Gastrocnemius medialis (tissue), 4 donors: ENCODE results near the gene NECTIN2. TPM values are rescaled to one million over a fixed set of nuclear protein-coding genes. Genes with fewer than 3 reads are reported as not detected.

Experiments
- ATAC-seq, 2 donors: fragments of 150-250 bp; one replicate each; pipeline ENCODE4 v1.9.1; 2016
- DNase-seq, 2 donors: peaks; one replicate each; pipeline ENCODE4 v3.0.0-alpha.2; 2019
- H3K27ac ChIP-seq, 4 donors: fragments of 200-600 bp; sonication (generic); 1 replicate in 1 of 4; 2 replicates in 3 of 4; pipeline ENCODE4 v1.5.1; 2016 to 2018; ENCODE audit warnings: mild to moderate bottlenecking in 2 of 4, moderate library complexity in 1 of 4
- H3K27me3 ChIP-seq, 3 donors: fragments of 200-600 bp; sonication (generic) in 2 of 3; 1 replicate in 1 of 3; 2 replicates in 2 of 3; pipeline versions ENCODE4 v1.5.1 to v1.6.0; 2016 to 2019; ENCODE audit warnings: mild to moderate bottlenecking in 1 of 3, moderate library complexity in 1 of 3
- H3K36me3 ChIP-seq, 2 donors: fragments of 200-600 bp; sonication (generic) in 1 of 2; one replicate each; pipeline ENCODE4 v1.5.1; 2017 to 2018
- H3K4me1 ChIP-seq, 2 donors: fragments of 200-600 bp; sonication (generic) in 1 of 2; one replicate each; pipeline ENCODE4 v1.5.1; 2016 to 2017; ENCODE audit warnings: mild to moderate bottlenecking in 2 of 2
- H3K4me3 ChIP-seq, 4 donors: fragments of 200-600 bp; sonication (generic) in 3 of 4; 1 replicate in 1 of 4; 2 replicates in 3 of 4; pipeline ENCODE4 v1.5.1; 2016 to 2019; ENCODE audit warnings: mild to moderate bottlenecking in 2 of 4
- H3K9me3 ChIP-seq, 3 donors: fragments of 200-600 bp; sonication (generic) in 2 of 3; 1 replicate in 1 of 3; 2 replicates in 2 of 3; pipeline ENCODE4 v1.5.1; 2016 to 2019
- CTCF ChIP-seq, 5 experiments: fragments of 450-650 bp in 3 of 5; fragments of 200-600 bp in 2 of 5; sonication (generic) in 2 of 5; IDR thresholded peaks in 4 of 5; conservative IDR thresholded peaks in 1 of 5; 1 replicate in 4 of 5; 2 replicates in 1 of 5; pipeline ENCODE4 v1.5.1; 2016 to 2019; ENCODE audit warnings: antibody characterized with exemption in 5 of 5, mild to moderate bottlenecking in 3 of 5, moderate library complexity in 3 of 5
- POLR2A ChIP-seq, 2 donors: fragments of 450-650 bp; IDR thresholded peaks; one replicate each; pipeline ENCODE4 v1.6.1; 2017; ENCODE audit warnings: antibody characterized with exemption in 2 of 2, mild to moderate bottlenecking in 2 of 2, moderate library complexity in 2 of 2
- in situ Hi-C, 4 donors: fragments of 200-750 bp; cut with MboI; loops; one replicate each; pipeline versions ENCODE4 v1.15.0 to v1.8.0; 2017; ENCODE audit warnings: low sequenced_read_pairs in 4 of 4
- intact Hi-C: fragments of 100-400 bp; cut with DNase I; formaldehyde crosslinking; loops from one replicate; pipeline ENCODE4 v1.15.1; 2023; ENCODE audit warnings: low total_unique reads
- total RNA-seq, 4 donors: library from RNA; depleted of rRNA; stranded (reverse); fragments of >200 nt; gene quantifications; one replicate each; pipeline versions ENCODE4 v1.1.0 to v1.2.3, GENCODE V29; 2016

Gene NECTIN2
- total RNA-seq, 4 donors from 2014 or later, result 10.3 to 20.8 (median 16.7) TPM

- no peak for TF ChIP-seq CTCF (IDR thresholded peaks at IDR 0.05 in 4 of 5, conservative IDR thresholded peaks at IDR 0.05 in 1 of 5)
- TF ChIP-seq POLR2A (IDR thresholded peaks at IDR 0.05), result no peak
- intact Hi-C loops (loop anchor here (1.0 to 5.0 kb wide), 4 partner anchors 61 to 157 kb away; partner anchors contain the start of genes CLPTM1 and RELB), in situ Hi-C loops (no loop called here)
- no peaks in the 10 kb centered on the region for H3K36me3 ChIP-seq
- H3K27me3 ChIP-seq, result no peaks in the 10 kb centered on the region
- peak overlapping the region; percentile 54 to 94 (median 80) for H3K4me3 ChIP-seq
- DNase-seq, result peak in 1 of 2 donors; percentile 29
- H3K27ac ChIP-seq, result peak overlapping the region; percentile 82 to 93 (median 90)
- H3K4me1 ChIP-seq, result peaks cover 12 to 23% of the 10 kb centered on the region in 2 donors
- no peaks in the 10 kb centered on the region for H3K9me3 ChIP-seq
- peak in 1 of 2 donors; percentile 1 for ATAC-seq
Measured at GRCh38 chr19:44845286-44845611, 848 bp upstream of the NECTIN2 start.

GRCh38 chr19:44846455-44847143 is 502 bp downstream of the NECTIN2 start:
- in situ Hi-C loops, result no loop called here

GRCh38 chr19:44847144-44848035 is 1.3 kb downstream of the NECTIN2 start:
- peak overlapping the region; percentile 76 to 96 (median 90) for H3K4me3 ChIP-seq
- ATAC-seq (peak in 1 of 2 donors; percentile 9), DNase-seq (peak in 1 of 2 donors; percentile 46)
- TF ChIP-seq POLR2A (IDR thresholded peaks at IDR 0.05) (peak; percentile 47 to 75), CTCF (IDR thresholded peaks at IDR 0.05 in 4 of 5, conservative IDR thresholded peaks at IDR 0.05 in 1 of 5) (no peak)
- H3K36me3 ChIP-seq, result no peaks in the 10 kb centered on the region
- peak overlapping the region; percentile 82 to 93 (median 90) for H3K27ac ChIP-seq
- peaks cover 12 to 23% of the 10 kb centered on the region in 2 donors for H3K4me1 ChIP-seq
- H3K9me3 ChIP-seq, result no peaks in the 10 kb centered on the region
- H3K27me3 ChIP-seq, result no peaks in the 10 kb centered on the region
- intact Hi-C loops, result loop anchor here (2.0 to 5.0 kb wide), 4 partner anchors 110 to 331 kb away; partner anchors contain the start of genes BLOC1S3, CLPTM1, RELB and TRAPPC6A
- in situ Hi-C loops, result no loop called here

More at GRCh38 chr19:44846455-44847143, 502 bp downstream of the NECTIN2 start:
- Histone ChIP-seq H3K36me3 (no peaks in the 10 kb centered on the region), H3K4me3 (peak overlapping the region; percentile 76 to 96 (median 90)), H3K4me1 (peaks cover 12 to 23% of the 10 kb centered on the region in 2 donors), H3K27me3 (no peaks in the 10 kb centered on the region), H3K9me3 (no peaks in the 10 kb centered on the region), H3K27ac (peak overlapping the region; percentile 82 to 93 (median 90))
- intact Hi-C loops, result loop anchor here (1.0 to 5.0 kb wide), 5 partner anchors 44 to 332 kb away; partner anchors contain the start of genes BLOC1S3, CLPTM1, RELB and TRAPPC6A
- ATAC-seq (no peak), DNase-seq (no peak)
- TF ChIP-seq CTCF (IDR thresholded peaks at IDR 0.05 in 4 of 5, conservative IDR thresholded peaks at IDR 0.05 in 1 of 5), result no peak
- no peak for TF ChIP-seq POLR2A (IDR thresholded peaks at IDR 0.05)

GRCh38 chr19:44848036-44848811 is 2.1 kb downstream of the NECTIN2 start:
- in situ Hi-C loops, result no loop called here
- H3K4me1 ChIP-seq, result peaks cover 12 to 23% of the 10 kb centered on the region in 2 donors
- no peak for ATAC-seq

More at GRCh38 chr19:44848036-44848811, 2.1 kb downstream of the NECTIN2 start:
- peak overlapping the region; percentile 76 to 96 (median 90) for H3K4me3 ChIP-seq
- H3K27me3 ChIP-seq, result no peaks in the 10 kb centered on the region
- no peaks in the 10 kb centered on the region for H3K9me3 ChIP-seq
- H3K27ac ChIP-seq, result peak overlapping the region; percentile 82 to 93 (median 90)
- H3K36me3 ChIP-seq, result no peaks in the 10 kb centered on the region
- intact Hi-C loops, result loop anchor here (5.0 kb wide), 3 partner anchors 109 to 154 kb away; partner anchors contain the start of genes CLPTM1 and RELB
- TF ChIP-seq POLR2A (IDR thresholded peaks at IDR 0.05) (no peak), CTCF (IDR thresholded peaks at IDR 0.05 in 4 of 5, conservative IDR thresholded peaks at IDR 0.05 in 1 of 5) (no peak)
- no peak for DNase-seq
